ENCODE measurements around the gene GRPEL1. TPM values are rescaled to one million over a fixed set of nuclear protein-coding genes. Genes with fewer than 3 reads are reported as not detected.

GRPEL1 gene
- total and polyA plus RNA-seq, 10 of the 15 experiments (the other 5 are each of a cell fraction or from before 2014, with no cell fraction given): 30.8 to 119 (median 67.6) TPM

DNA sequence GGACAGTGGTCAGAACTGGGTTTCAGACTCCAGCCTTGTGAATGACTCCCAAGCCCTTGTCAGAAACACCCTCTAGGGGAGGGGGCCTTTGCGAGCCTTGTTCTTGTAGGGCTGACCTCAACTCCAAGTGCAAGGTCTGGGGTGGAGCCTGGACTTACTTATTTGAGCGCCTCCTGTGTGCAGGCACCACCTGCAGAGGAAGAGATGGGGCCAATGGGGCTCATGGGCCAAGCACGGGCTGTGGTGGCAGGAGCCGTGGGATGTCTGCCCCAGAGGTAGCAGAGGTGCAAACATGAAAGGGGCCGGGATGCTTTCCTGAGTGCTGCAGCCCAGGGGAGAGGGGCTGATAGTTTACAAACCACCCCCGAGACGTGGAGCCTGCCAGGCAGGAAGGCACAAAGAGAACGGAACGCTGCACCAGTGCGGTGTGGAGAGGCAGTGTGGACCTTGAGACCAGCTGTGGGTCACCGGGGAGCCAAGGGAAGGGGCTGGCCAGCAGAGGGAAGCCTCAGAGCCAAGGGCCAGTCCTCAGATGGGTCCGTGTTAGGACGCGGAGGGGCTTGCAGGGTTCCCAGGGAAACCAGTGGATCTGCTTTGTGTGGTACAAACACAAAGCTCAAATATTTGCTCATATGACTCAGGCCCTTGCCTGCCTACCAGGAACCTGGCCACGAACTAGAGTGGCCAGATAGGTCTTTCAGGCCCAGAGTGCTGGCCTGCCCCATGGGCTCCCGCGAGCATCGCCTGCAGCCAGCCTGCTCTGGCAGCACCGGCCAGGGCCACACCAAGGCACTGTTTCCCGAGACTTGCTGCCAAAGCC is 33.4 kb downstream of the GRPEL1 start:
- H3K9me3 ChIP-seq (replicated peaks; ENCODE audit: control insufficient read depth, insufficient read depth, low read length): no peaks in the 10 kb centered on the region
- ChIA-PET SMC1A (ENCODE audit: uncharacterized antibody, unreplicated experiment) (interaction anchor here (1.3 kb wide), 1 partner anchor 60 kb away, joined by 3 read pairs; no protein-coding TSS in a partner anchor), POLR2A (no interaction called here), CTCF (interaction anchor here (1.2 kb wide), 1 partner anchor 60 kb away, joined by 3 read pairs; no protein-coding TSS in a partner anchor), RAD21 (ENCODE audit: unreplicated experiment) (interaction anchor here (0.7 kb wide), 1 partner anchor 69 kb away, joined by 3 read pairs; no protein-coding TSS in a partner anchor)
- H3K4me3 ChIP-seq: no peak overlapping the region
- H3K36me3 ChIP-seq (ENCODE audit: control insufficient read depth in 2 of 2, insufficient read depth in 2 of 2, low read length in 1 of 2): peaks cover 7 to 12% of the 10 kb centered on the region in 2 experiments
- DNase-seq (ENCODE audit: low read depth, low spot score): no peak
- in situ Hi-C loops (cut with MboI) (no loop called here), intact Hi-C loops (cut with micrococcal nuclease; ENCODE audit: unreplicated experiment) (no loop called here)
- no peak; the same call in 2 of the 3 replicates for ATAC-seq
- no peak overlapping the region for H3K4me2 ChIP-seq (ENCODE audit: control insufficient read depth, insufficient read depth)
- FAIRE-seq: no peak
- H3K79me2 ChIP-seq (ENCODE audit: control insufficient read depth, insufficient read depth, low read length): no peaks in the 10 kb centered on the region
- H3K4me1 ChIP-seq (ENCODE audit: control insufficient read depth, insufficient read depth, low read length): no peaks in the 10 kb centered on the region
- H4K20me1 ChIP-seq (ENCODE audit: control insufficient read depth, insufficient read depth): no peaks in the 10 kb centered on the region
- no TSS peak for BruUV-seq (replicated peaks)
- WGBS (ENCODE audit: insufficient coverage, insufficient replicate concordance, low lambda C conversion rate, missing lambda C conversion rate): 95% methylated on average over 20 of the region's 20 CpGs
- no peak overlapping the region for H3K9ac ChIP-seq (ENCODE audit: control insufficient read depth, insufficient read depth, low read length)
- H2AFZ ChIP-seq (ENCODE audit: control insufficient read depth, low read depth, low read length): no peak overlapping the region
- H3K27ac ChIP-seq (ENCODE audit: control insufficient read depth, insufficient read depth): no peak overlapping the region
- H3K27me3 ChIP-seq (replicated peaks in 1 of 2; ENCODE audit: control insufficient read depth in 2 of 2, insufficient read depth in 2 of 2, low read length in 1 of 2): no peaks in the 10 kb centered on the region
- TF ChIP-seq ESRRA (IDR thresholded peaks at IDR 0.05; ENCODE audit: low read length) (no peak), SUPT20H (IDR thresholded peaks at IDR 0.05; ENCODE audit: borderline replicate concordance, control insufficient read depth, low read depth, low read length) (no peak), HDAC6 (IDR thresholded peaks at IDR 0.05; ENCODE audit: unreplicated experiment) (no peak), CHD1 (IDR thresholded peaks at IDR 0.05; ENCODE audit: low read depth, low read length) (no peak), CHD4 (IDR thresholded peaks at IDR 0.05) (no peak), DPF2 (IDR thresholded peaks at IDR 0.05) (no peak), MXI1 (IDR thresholded peaks at IDR 0.05; ENCODE audit: low read depth, low read length) (no peak), MTA2 (IDR thresholded peaks at IDR 0.05; ENCODE audit: low read depth) (no peak), FOXK2 (IDR thresholded peaks at IDR 0.05) (no peak), RAD51 (IDR thresholded peaks at IDR 0.05) (no peak), CBX5 (IDR thresholded peaks at IDR 0.05; ENCODE audit: low read depth) (no peak), CEBPB (IDR thresholded peaks at IDR 0.05; ENCODE audit: borderline replicate concordance in 1 of 2, low read depth in 2 of 2, low read length in 2 of 2) (no peak)
- TF ChIP-seq, protein P1, sequence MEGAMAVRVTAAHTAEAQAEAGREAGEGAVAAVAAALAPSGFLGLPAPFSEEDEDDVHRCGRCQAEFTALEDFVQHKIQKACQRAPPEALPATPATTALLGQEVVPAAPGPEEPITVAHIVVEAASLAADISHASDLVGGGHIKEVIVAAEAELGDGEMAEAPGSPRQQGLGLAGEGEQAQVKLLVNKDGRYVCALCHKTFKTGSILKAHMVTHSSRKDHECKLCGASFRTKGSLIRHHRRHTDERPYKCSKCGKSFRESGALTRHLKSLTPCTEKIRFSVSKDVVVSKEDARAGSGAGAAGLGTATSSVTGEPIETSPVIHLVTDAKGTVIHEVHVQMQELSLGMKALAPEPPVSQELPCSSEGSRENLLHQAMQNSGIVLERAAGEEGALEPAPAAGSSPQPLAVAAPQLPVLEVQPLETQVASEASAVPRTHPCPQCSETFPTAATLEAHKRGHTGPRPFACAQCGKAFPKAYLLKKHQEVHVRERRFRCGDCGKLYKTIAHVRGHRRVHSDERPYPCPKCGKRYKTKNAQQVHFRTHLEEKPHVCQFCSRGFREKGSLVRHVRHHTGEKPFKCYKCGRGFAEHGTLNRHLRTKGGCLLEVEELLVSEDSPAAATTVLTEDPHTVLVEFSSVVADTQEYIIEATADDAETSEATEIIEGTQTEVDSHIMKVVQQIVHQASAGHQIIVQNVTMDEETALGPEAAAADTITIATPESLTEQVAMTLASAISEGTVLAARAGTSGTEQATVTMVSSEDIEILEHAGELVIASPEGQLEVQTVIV (IDR thresholded peaks at IDR 0.05; ENCODE audit: borderline replicate concordance, partially characterized antibody): no peak
